Ramos (cell line): Measurements from ENCODE around the gene RTN4RL1.

Source experiments
- in situ Hi-C: fragments of 300-500 bp; cut with MboI; formaldehyde crosslinking; loops from one replicate; pipeline ENCODE4 v1.14.3; 2022; ENCODE audit warnings: low sequenced_read_pairs; ENCODE audit not compliant: unreplicated experiment

The RTN4RL1 gene

DNA sequence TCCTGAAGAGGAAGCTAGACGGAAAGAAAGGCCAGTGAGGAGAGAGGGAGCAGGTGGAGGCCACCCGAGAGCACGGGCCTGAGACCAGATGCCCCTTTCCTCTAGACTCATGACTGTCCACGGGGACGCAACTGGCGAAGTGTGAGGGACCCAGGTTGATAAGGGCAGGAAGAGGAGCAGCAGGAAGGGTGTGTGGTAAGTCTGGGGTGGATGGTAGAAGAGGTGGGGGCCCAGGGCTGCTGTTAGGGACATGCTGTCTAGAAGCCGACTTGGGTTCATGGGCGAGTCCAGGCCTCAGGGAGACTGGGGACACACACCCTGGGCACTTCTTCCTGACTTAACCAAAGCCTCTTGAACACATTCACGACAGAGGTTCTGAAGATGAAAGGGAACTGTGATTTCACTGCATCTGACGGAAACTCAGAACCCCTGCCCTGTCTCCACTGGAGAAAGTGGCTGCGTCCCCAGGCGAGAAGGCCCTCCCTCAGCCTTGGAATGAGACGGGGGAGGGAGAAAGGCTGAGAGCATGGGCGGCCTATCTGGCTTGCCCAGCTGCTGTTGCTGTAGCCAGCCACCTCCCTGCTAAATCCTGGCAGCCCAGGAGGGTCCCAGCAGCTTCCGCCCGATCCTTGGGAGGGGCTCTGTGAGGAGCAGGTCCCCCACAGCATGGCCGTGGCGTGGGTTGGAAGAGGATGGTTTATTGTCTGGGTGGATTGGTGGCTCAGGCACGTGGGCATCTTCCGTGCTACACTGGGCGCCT lies 35.7 kb upstream of the RTN4RL1 start:
- in situ Hi-C loops: loop anchor here (10.0 kb wide), 1 partner anchor 104 kb away; no protein-coding TSS in a partner anchor

DNA sequence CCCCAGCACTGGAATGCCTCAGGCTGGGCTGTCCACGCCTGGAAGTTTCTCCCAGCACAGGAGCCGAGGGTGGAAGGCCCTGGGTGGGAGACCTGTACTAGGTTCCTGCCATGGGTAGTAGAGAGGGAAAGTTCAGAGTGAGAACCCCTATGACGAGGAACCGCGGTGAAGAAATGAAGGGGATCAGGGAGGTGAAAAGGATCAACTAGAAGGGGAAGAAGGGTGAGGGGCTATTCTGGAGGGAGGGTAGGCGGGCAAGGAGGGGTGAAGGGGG lies 35.2 kb upstream of the RTN4RL1 start:
- in situ Hi-C loops: loop anchor here (10.0 kb wide), 1 partner anchor 104 kb away; no protein-coding TSS in a partner anchor

DNA sequence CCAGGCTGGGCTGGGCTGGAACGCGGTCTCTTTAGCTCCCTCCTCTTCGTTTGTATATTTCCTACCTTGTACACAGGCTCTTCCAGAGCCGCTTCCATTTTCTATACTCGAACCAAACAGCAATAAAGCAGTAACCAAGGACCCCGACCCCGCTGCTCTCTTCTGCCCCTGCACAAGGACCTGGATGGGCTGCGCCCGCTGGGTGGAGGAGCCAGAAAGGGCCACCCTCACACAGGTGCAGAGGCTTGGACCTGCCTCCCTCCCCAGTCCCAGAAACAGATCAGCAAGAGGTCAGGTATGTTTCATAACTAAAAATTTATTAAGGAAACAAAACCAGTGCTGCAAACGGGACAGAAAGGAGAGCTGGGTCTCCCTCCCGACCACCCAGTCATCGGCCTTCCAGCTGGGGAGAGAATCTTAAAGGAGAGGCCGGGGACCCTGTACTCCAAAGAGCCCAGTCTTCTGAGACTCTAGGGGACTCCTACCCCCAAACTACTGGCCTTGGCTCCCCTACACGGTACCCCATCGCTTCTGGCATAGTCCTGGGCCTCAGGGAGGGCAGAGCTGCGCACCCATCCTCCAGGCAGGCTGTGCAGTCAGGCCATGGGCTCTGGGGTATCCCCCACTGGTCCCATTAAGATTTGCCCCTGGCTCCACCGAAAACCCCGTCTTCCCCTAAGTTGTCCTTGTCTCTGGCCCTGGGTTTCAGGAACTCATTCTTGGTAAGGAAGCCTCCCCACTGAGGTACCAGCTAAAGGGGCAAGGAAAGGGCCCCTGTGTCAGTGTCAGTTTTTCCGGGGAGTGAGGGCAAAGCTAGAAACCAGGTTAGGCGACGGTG lies 34.6 kb upstream of the RTN4RL1 start:
- in situ Hi-C loops: loop anchor here (10.0 kb wide), 1 partner anchor 105 kb away; no protein-coding TSS in a partner anchor

GRCh38 chr17:2058586-2059546 lies 33.7 kb upstream of the RTN4RL1 start:
- in situ Hi-C loops: no loop called here

DNA sequence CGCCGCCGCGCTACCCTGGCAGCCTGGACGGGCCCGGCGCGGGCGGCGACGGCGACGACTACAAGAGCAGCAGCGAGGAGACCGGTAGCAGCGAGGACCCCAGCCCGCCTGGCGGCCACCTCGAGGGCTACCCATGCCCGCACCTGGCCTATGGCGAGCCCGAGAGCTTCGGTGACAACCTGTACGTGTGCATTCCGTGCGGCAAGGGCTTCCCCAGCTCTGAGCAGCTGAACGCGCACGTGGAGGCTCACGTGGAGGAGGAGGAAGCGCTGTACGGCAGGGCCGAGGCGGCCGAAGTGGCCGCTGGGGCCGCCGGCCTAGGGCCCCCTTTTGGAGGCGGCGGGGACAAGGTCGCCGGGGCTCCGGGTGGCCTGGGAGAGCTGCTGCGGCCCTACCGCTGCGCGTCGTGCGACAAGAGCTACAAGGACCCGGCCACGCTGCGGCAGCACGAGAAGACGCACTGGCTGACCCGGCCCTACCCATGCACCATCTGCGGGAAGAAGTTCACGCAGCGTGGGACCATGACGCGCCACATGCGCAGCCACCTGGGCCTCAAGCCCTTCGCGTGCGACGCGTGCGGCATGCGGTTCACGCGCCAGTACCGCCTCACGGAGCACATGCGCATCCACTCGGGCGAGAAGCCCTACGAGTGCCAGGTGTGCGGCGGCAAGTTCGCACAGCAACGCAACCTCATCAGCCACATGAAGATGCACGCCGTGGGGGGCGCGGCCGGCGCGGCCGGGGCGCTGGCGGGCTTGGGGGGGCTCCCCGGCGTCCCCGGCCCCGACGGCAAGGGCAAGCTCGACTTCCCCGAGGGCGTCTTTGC lies 32.8 kb upstream of the RTN4RL1 start:
- in situ Hi-C loops: no loop called here

- in situ Hi-C loops: no loop called here
These were observed 32.1 kb upstream of the RTN4RL1 start for GRCh38 chr17:2057175-2057759.

GRCh38 chr17:2056206-2057174 lies 31.4 kb upstream of the RTN4RL1 start:
- in situ Hi-C loops: no loop called here

- in situ Hi-C loops: no loop called here
These were observed 30.4 kb upstream of the RTN4RL1 start for GRCh38 chr17:2055292-2056205.

- in situ Hi-C loops: no loop called here
These were observed 29.6 kb upstream of the RTN4RL1 start, which contains the start of gene HIC1 for GRCh38 chr17:2054512-2055291. HIC1 (plus strand) TSS chr17:2055103; CDS start chr17:2056691, 1,588 bp downstream.

DNA sequence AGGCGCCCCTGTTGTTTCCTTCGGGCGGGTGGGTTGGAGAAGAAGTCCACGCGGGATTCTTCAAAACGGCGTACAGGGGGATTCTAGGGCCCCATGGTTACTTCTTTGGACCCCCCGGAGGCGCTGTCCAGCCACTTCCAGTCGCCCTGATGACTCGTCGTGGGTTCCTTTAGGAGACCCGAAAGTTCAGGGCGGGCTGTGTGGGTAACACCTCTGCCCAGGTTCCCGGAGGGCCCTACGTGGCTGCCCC lies 29.1 kb upstream of the RTN4RL1 start:
- in situ Hi-C loops: no loop called here

- in situ Hi-C loops: no loop called here
These were observed 28.5 kb upstream of the RTN4RL1 start for GRCh38 chr17:2053380-2054261.

GRCh38 chr17:2051933-2052559 lies 26.9 kb upstream of the RTN4RL1 start:
- in situ Hi-C loops: no loop called here

- in situ Hi-C loops: no loop called here
These were observed 26.2 kb upstream of the RTN4RL1 start for GRCh38 chr17:2051061-2051932.
